Motor neuron (in vitro differentiated cells): Measurements from ENCODE around the gene TPBGL. TPM values are rescaled to one million over a fixed set of nuclear protein-coding genes. Genes with fewer than 3 reads are reported as not detected.
A peak's percentile ranks its signal among the peaks of the same experiment; 100 is the strongest.

ENCODE experiments used
- ATAC-seq, 8 experiments: fragments of 200-7000 bp; cut with Tn5 transposase; replicated peaks in 6 of 8; 2 replicates each; pipeline ENCODE4 v1.8.0; 2021; ENCODE audit warnings: mild to moderate bottlenecking in 8 of 8, moderate library complexity in 8 of 8
- H3K27ac ChIP-seq, 2 donors: fragments of 250-450 bp; sonication (Bioruptor Pico); 2 replicates each; pipeline ENCODE4 v1.9.0; 2021; ENCODE audit warnings: antibody characterized with exemption in 2 of 2, mild to moderate bottlenecking in 2 of 2, moderate library complexity in 1 of 2
- H3K4me1 ChIP-seq, 2 donors: fragments of 250-450 bp; sonication (Bioruptor Pico); replicated peaks in 1 of 2; 2 replicates each; pipeline ENCODE4 v1.6.1; 2021; ENCODE audit warnings: antibody characterized with exemption in 2 of 2, mild to moderate bottlenecking in 2 of 2, moderate library complexity in 1 of 2
- H3K4me3 ChIP-seq, 5 donors: fragments of 250-450 bp; sonication (Bioruptor Pico); 2 replicates each; pipeline ENCODE4 v1.9.0; 2021; ENCODE audit warnings: antibody characterized with exemption in 5 of 5, mild to moderate bottlenecking in 5 of 5, moderate library complexity in 4 of 5
- WGBS, 10 experiments: fragments of 450-650 bp; shearing (Covaris generic); methylation state at CpG; one replicate each; pipeline ENCODE4 v1.0.0; 2022; 5-methylcytosine and 5-hydroxymethylcytosine counted together
- in situ Hi-C, 9 experiments: fragments of 400-800 bp; cut with MboI; loops; one replicate each; pipeline ENCODE4 v1.15.0; 2021; ENCODE audit warnings: low sequenced_read_pairs in 9 of 9, low pct_unique_long_range_greater_than_20kb in 2 of 9; ENCODE audit not compliant: unreplicated experiment in 9 of 9
- total RNA-seq, 8 experiments: library from RNA; unstranded; fragments of 300-600 nt; gene quantifications; 2 replicates each; pipeline versions ENCODE4 v1.2.3 to v1.2.4, GENCODE V29; 2022

Gene TPBGL
- total RNA-seq, 8 experiments from 2014 or later, result 0.17 to 0.81 (median 0.30) TPM

GRCh38 chr11:75241906-75242644 is 1.5 kb downstream of the TPBGL start:
- Histone ChIP-seq H3K4me1 (peaks cover 9 to 12% of the 10 kb centered on the region in 2 donors), H3K4me3 (peak overlapping the region; percentile 47 to 62 (median 50)), H3K27ac (peak overlapping the region; percentile 30 to 40)
- 0 to 23% (median 12%) methylated on average over 4 to 11 of the region's 72 CpGs; no CpG with 5 or more reads in 6 of the 10 experiments for WGBS, 10 experiments
- ATAC-seq, result peak in 5 of 8 experiments; percentile 40 to 49 (median 45)
- in situ Hi-C loops, result loop anchor here (10.0 to 25.0 kb wide), 5 partner anchors 97 to 305 kb away; partner anchors contain the start of genes SPCS2 (in 2 of the 9) and XRRA1 (in 2 of the 9)

DNA sequence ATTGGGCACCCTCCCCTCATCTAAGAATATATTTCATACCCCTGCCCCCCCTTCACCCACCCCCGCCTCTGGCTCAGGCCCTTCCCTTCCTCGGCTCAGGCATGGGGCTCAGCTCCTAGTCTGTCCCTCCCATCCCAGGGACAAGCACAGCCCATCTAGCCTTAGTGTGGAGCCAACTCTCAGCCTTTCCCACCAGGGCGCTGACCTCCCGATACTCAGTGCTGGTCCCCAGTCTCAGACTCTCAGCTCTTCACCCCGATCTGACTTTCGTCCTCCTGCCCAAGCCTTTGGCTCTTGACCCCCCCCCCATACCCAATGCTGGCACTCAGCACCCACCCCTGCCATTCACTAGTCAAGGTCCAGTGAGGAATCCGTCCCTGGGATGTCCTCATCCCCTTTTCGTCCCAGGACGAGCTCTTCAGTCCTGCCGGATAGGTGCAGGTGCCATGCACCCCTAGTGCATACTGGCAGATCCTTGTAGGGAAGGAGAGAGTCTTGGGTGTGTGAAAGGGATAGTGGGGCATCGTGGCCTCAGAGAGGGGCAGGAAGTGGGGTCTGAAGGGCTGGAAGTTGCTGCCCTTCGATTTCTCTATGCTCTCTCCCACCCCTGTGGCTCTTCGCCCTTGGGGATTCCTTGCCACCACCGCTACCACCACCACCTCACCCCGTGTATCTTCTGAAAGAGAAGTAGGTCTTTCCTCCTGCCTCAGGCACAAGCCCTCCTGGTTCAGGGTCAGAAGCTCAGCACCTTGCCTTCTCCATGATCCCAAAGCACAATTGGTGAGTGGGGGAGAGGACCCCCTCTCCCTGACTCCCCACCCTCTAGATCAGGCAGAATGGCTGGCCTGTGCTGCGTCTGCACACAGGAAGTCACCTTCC is 2.4 kb downstream of the TPBGL start:
- no peak for ATAC-seq
- WGBS, 10 experiments, result 78 to 88% (median 80%) methylated on average over 2 to 4 of the region's 16 CpGs; no CpG with 5 or more reads in 7 of the 10 experiments
- H3K27ac ChIP-seq, result no peak overlapping the region
- in situ Hi-C loops, result loop anchor here (10.0 to 25.0 kb wide), 5 partner anchors 98 to 306 kb away; partner anchors contain the start of genes SPCS2 (in 2 of the 9) and XRRA1 (in 2 of the 9)
- H3K4me1 ChIP-seq, result peaks cover 9 to 12% of the 10 kb centered on the region in 2 donors
- no peak overlapping the region for H3K4me3 ChIP-seq

DNA sequence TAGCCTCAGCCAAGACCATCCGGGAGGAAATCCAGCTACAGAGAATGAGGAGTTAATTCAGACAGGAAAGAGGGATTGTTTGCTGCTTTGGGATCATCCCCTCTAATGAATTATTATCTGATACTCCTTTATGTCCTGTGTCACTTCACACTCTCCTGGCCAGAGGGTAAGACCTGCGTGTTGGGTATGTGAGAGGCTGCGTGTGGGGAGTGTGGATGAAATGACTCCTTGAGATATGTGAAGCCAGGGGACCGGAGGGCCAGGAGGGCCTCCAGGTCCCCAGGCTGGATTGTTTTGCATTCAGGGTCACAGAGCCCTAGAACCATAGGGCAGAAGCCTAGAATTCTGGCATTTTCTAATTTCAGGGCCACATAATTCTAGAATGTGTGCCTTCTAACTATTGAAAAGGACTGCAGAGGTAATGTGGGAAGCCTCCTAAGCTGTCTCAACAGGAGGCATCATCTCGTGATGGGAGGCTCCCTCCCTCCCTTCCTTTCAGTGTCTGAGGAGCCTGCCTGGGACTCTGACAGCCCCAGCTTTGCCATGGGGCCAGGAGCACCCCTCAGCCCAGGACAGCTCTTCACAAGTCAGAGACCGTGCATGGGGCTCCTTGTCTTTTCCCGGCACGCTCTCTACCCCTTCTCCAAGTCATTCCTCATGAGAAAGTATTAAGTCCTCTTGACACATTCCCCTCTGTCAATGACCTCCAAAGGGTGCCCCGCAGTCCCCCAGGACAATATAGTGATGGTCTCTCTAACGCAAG is 3.7 kb downstream of the TPBGL start:
- 39 to 100% (median 80%) methylated on average over 1 to 8 of the region's 10 CpGs; no CpG with 5 or more reads in 1 of the 10 experiments for WGBS, 10 experiments
- in situ Hi-C loops, result loop anchor here (10.0 to 25.0 kb wide), 5 partner anchors 99 to 307 kb away; partner anchors contain the start of genes SPCS2 (in 2 of the 9) and XRRA1 (in 2 of the 9)
- ATAC-seq, result no peak
- peaks cover 9 to 16% of the 10 kb centered on the region in 2 donors for H3K4me1 ChIP-seq
- no peak overlapping the region for H3K4me3 ChIP-seq
- no peak overlapping the region for H3K27ac ChIP-seq

DNA sequence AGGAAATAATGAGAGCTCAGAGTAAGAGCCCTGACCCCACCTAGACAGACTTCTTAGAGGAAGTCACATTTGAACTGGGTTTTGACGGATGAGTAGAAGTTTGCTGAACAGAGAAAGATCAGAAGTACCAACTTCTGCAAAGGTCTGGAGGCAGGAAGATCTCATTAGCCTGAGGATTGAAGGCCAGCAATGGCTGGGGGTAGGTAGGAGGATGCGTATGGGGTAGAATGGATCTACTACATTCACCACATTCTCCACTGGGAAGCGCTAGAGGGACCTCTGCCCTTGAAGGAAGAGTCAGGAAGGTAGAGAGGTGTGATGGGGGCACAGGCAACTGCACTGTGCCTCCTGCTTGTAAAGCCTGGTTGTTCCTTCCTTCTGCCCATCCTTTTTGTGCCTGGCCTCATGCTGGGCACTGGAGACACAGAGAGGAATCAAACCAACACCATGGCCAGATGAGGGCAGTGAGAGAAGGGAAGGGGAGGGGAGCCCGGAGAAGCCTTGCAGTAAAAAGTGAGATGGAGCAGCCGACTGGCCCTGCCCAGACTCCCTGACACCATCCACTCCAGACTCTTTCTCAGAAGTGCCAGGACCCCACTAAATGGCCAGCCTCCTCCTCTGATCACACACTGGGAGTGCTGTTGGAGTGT is 4.9 kb downstream of the TPBGL start:
- Histone ChIP-seq H3K27ac (no peak overlapping the region), H3K4me1 (peaks cover 9 to 12% of the 10 kb centered on the region in 2 donors), H3K4me3 (no peak overlapping the region)
- in situ Hi-C loops, result loop anchor here (10.0 to 25.0 kb wide), 5 partner anchors 101 to 308 kb away; partner anchors contain the start of genes SPCS2 (in 2 of the 9) and XRRA1 (in 2 of the 9)
- WGBS, 10 experiments, result 60 to 100% (median 74%) methylated on average over 1 to 3 of the region's 5 CpGs; no CpG with 5 or more reads in 5 of the 10 experiments
- ATAC-seq, result no peak

- Histone ChIP-seq H3K4me3 (no peak overlapping the region), H3K4me1 (peaks cover 9 to 12% of the 10 kb centered on the region in 2 donors), H3K27ac (no peak overlapping the region)
- peak in 2 of 8 experiments; percentile 19 to 21 for ATAC-seq
- in situ Hi-C loops, result loop anchor here (10.0 to 25.0 kb wide), 5 partner anchors 101 to 309 kb away; partner anchors contain the start of genes SPCS2 (in 2 of the 9) and XRRA1 (in 2 of the 9)
- 10 to 67% (median 29%) methylated on average over 1 to 3 of the region's 7 CpGs; no CpG with 5 or more reads in 3 of the 10 experiments for WGBS, 10 experiments
These were observed 5.6 kb downstream of the TPBGL start for GRCh38 chr11:75246006-75246670.

- in situ Hi-C loops, result loop anchor here (10.0 to 25.0 kb wide), 5 partner anchors 102 to 310 kb away; partner anchors contain the start of genes SPCS2 (in 2 of the 9) and XRRA1 (in 2 of the 9)
- Histone ChIP-seq H3K27ac (no peak overlapping the region), H3K4me3 (no peak overlapping the region), H3K4me1 (peaks cover 9 to 12% of the 10 kb centered on the region in 2 donors)
- ATAC-seq, result peak in 2 of 8 experiments; percentile 1 to 22
- 50 to 100% (median 74%) methylated on average over 1 to 4 of the region's 11 CpGs; no CpG with 5 or more reads in 6 of the 10 experiments for WGBS, 10 experiments
These were observed 6.2 kb downstream of the TPBGL start for GRCh38 chr11:75246671-75247350.

DNA sequence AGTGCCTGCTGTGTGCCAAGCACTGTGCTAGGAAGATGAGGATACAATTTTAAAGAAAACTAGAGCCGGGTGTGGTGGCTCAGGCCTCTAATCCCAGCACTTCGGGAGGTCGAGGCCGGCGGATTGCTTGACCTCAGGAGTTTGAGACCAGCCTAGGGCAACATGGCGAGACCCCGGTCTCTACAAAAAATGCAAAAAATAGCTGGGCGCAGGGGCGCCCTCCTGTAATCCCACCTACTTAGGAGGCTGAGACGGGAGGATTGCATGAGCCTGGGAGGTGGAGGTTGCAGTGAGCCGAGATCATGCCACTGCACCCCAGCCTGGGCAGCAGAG is 8.3 kb downstream of the TPBGL start:
- ATAC-seq, result peak in 2 of 8 experiments; percentile 2 to 5
- in situ Hi-C loops, result loop anchor here (10.0 to 25.0 kb wide), 5 partner anchors 104 to 312 kb away; partner anchors contain the start of genes SPCS2 (in 2 of the 9) and XRRA1 (in 2 of the 9)

DNA sequence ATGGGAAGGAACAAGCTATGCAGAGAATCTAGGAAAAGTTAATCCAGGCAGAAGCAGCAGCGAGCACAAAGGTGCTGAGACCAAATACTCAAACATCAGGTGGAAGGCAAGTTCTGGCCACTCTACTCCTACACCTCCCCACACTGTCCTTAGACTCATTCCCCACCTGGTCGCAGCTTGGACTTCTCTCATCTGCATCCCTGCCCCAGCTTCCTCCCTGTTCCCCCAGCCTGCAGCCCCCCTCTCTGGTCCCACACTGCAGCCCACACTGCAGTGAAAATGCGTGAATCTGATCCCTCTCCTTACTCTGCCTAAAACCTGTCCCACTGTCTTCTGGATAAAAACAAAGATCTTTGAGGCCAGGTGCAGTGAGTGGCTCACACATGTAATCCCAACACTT is 9.1 kb downstream of the TPBGL start:
- H3K4me1 ChIP-seq, result peaks cover 9 to 12% of the 10 kb centered on the region in 2 donors
- no peak overlapping the region for H3K27ac ChIP-seq
- no peak for ATAC-seq
- in situ Hi-C loops, result loop anchor here (10.0 to 25.0 kb wide), 6 partner anchors 105 to 315 kb away; partner anchors contain the start of genes SPCS2 (in 2 of the 9) and XRRA1 (in 2 of the 9)
- WGBS, 10 experiments, result 60 to 83% methylated on average over 1 of the region's 3 CpGs; no CpG with 5 or more reads in 8 of the 10 experiments
- H3K4me3 ChIP-seq, result no peak overlapping the region

More for the DNA sequence above, 8.3 kb downstream of the TPBGL start:
- H3K27ac ChIP-seq, result no peak overlapping the region
- no peak overlapping the region for H3K4me3 ChIP-seq
- peaks cover 9 to 12% of the 10 kb centered on the region in 2 donors for H3K4me1 ChIP-seq
- 20 to 68% (median 32%) methylated on average over 1 to 10 of the region's 11 CpGs for WGBS, 10 experiments

- Histone ChIP-seq H3K4me1 (no peaks in the 10 kb centered on the region), H3K4me3 (no peak overlapping the region), H3K27ac (no peak overlapping the region)
- no peak for ATAC-seq
- in situ Hi-C loops, result loop anchor here in 1 of 9 experiments (10.0 kb wide), 1 partner anchor 320 kb away; no protein-coding TSS in a partner anchor
These were observed 13.8 kb downstream of the TPBGL start for GRCh38 chr11:75254326-75254725.

GRCh38 chr11:75260396-75261170 is 20.0 kb downstream of the TPBGL start:
- in situ Hi-C loops, result no loop called here
- no peak overlapping the region for H3K27ac ChIP-seq
- no peak overlapping the region for H3K4me3 ChIP-seq
- WGBS, 10 experiments, result 18 to 90% (median 60%) methylated on average over 1 to 3 of the region's 10 CpGs; no CpG with 5 or more reads in 4 of the 10 experiments
- H3K4me1 ChIP-seq, result peaks cover 0 to 3% of the 10 kb centered on the region in 2 donors
- ATAC-seq, result peak in 2 of 8 experiments; percentile 4 to 12
